ENCODE results near the gene MLPH. TPM values are rescaled to one million over a fixed set of nuclear protein-coding genes. Genes with fewer than 3 reads are reported as not detected.

The MLPH gene
- total and polyA plus RNA-seq, 9 of the 15 experiments (the other 6 are each of a cell fraction or from before 2014, with no cell fraction given): 0.22 TPM; not detected in 8

DNA sequence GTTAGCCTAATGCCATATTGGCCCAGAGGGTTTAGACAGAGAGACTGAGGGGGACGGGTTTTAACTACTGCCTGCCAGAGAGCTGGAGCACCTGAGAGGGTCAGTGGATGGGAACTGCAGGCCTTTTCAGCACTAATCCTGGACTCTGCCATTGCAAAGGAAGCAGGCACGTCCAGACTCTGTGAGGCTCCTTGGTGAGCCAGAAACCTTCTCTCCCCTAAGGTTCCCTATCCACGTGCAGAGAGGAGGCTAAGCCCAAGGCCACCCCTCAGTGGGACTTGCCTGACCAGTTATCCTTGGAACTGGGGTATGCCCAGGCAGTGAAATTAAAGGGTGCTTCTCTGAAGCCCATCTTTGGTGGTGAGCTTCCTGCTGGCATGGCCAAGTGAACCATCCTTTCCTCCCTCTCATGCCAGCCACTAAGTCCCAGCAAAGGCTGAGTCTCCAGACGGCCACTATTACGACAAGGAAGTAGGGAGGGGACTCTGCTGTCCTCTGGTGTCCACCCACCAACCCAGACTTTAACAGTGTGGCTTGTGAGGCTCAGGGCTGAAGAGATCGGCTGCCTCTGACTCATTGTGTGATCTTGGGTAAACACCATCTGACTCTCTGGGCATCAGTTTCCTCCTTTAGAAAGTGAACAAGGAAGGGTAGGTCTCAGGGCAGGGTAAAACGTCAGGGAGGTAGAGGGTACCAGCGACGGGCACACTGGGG lies 3.9 kb upstream of the MLPH start:
- H3K4me2 ChIP-seq (ENCODE audit: insufficient read depth, low read length): no peak overlapping the region
- H3K27me3 ChIP-seq (ENCODE audit: control insufficient read depth in 2 of 2, insufficient read depth in 2 of 2, low read length in 2 of 2): peaks cover 0 to 33% of the 10 kb centered on the region in 2 experiments; a peak in 2 of 5 replicates
- no peaks in the 10 kb centered on the region for H3K4me1 ChIP-seq (replicated peaks in 1 of 2; ENCODE audit: control insufficient read depth in 2 of 2, insufficient read depth in 2 of 2, low read length in 2 of 2)
- no peaks in the 10 kb centered on the region for H3K36me3 ChIP-seq (ENCODE audit: control insufficient read depth, insufficient read depth, low read length)
- 0% methylated on average over 9 of the region's 9 CpGs for WGBS (ENCODE audit: insufficient coverage, low coverage, missing lambda C conversion rate)
- H3K4me3 ChIP-seq: no peak overlapping the region
- BruUV-seq (replicated peaks): no TSS peak
- no peak overlapping the region for H2AFZ ChIP-seq (ENCODE audit: low read depth, low read length)
- DNase-seq (ENCODE audit: extremely low read depth in 1 of 4, low spot score in 3 of 4) (no peak), FAIRE-seq (no peak), ATAC-seq (no peak)
- ChIA-PET POLR2A (no interaction called here), CTCF (ENCODE audit: low intra/inter-chr PET ratio) (interaction anchor here (0.6 kb wide), 1 partner anchor 8 kb away, joined by 3 read pairs; no protein-coding TSS in a partner anchor)
- no peaks in the 10 kb centered on the region for H3K9me1 ChIP-seq (ENCODE audit: control insufficient read depth, insufficient read depth, low read length)
- no peak overlapping the region for H3K9ac ChIP-seq (ENCODE audit: insufficient read depth in 1 of 2, low read depth in 2 of 2, low read length in 2 of 2)
- no peaks in the 10 kb centered on the region for H3K9me3 ChIP-seq (replicated peaks; ENCODE audit: control insufficient read depth, insufficient read depth, low read depth, low read length)
- in situ Hi-C loops (cut with MboI) (no loop called here), intact Hi-C loops (cut with micrococcal nuclease) (no loop called here)
- no peaks in the 10 kb centered on the region for H3K79me2 ChIP-seq (ENCODE audit: control insufficient read depth, insufficient read depth, low read length)
- 0 out of 2 replicates have a peak, but pooled peaks have one; percentile 53 for TF ChIP-seq ZNF584 (CRISPR knock-in tag; IDR thresholded peaks at IDR 0.05; ENCODE audit: low read depth)
- TF ChIP-seq FOSL1 (tag; conservative IDR thresholded peaks at IDR 0.05): peak; percentile 41; the same call in 1 of the 2 replicates
- 0 out of 2 replicates have a peak, but pooled peaks have one; percentile 17 for TF ChIP-seq ZNF589 (CRISPR knock-in tag; IDR thresholded peaks at IDR 0.05; ENCODE audit: low read depth)
- TF ChIP-seq, protein P1, sequence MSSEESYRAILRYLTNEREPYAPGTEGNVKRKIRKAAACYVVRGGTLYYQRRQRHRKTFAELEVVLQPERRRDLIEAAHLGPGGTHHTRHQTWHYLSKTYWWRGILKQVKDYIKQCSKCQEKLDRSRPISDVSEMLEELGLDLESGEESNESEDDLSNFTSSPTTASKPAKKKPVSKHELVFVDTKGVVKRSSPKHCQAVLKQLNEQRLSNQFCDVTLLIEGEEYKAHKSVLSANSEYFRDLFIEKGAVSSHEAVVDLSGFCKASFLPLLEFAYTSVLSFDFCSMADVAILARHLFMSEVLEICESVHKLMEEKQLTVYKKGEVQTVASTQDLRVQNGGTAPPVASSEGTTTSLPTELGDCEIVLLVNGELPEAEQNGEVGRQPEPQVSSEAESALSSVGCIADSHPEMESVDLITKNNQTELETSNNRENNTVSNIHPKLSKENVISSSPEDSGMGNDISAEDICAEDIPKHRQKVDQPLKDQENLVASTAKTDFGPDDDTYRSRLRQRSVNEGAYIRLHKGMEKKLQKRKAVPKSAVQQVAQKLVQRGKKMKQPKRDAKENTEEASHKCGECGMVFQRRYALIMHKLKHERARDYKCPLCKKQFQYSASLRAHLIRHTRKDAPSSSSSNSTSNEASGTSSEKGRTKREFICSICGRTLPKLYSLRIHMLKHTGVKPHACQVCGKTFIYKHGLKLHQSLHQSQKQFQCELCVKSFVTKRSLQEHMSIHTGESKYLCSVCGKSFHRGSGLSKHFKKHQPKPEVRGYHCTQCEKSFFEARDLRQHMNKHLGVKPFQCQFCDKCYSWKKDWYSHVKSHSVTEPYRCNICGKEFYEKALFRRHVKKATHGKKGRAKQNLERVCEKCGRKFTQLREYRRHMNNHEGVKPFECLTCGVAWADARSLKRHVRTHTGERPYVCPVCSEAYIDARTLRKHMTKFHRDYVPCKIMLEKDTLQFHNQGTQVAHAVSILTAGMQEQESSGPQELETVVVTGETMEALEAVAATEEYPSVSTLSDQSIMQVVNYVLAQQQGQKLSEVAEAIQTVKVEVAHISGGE (CRISPR knock-in tag; IDR thresholded peaks at IDR 0.05): no peak
- 0 out of 4 replicates have a peak, but pooled peaks of 1 of the 2 experiments have one; percentile 15 for TF ChIP-seq FOXA3 (CRISPR knock-in tag; conservative IDR thresholded peaks at IDR 0.05 in 1 of 2, IDR thresholded peaks at IDR 0.05 in 1 of 2)
- no peaks in the 10 kb centered on the region for H4K20me1 ChIP-seq (replicated peaks; ENCODE audit: control insufficient read depth, insufficient read depth, low read length)
- H3K27ac ChIP-seq (ENCODE audit: extremely low read depth, low read depth, low read length): no peak overlapping the region

All from K562 (cell line).